Stimulated activated CD4-positive, alpha-beta T cell treated with anti-CD3 and anti-CD28 coated beads, Interleukin-4, amount 100 ng/mL, for 24 hours (primary cell): ENCODE data around the gene BAD.
A peak's percentile ranks its signal among the peaks of the same experiment; 100 is the strongest.
"Not testable (repeated sequence)": the region's sequence is repeated elsewhere in the genome, so short reads cannot be mapped to it uniquely, and the experiment has no call there.

Experiments
- DNase-seq: peaks from one replicate; pipeline ENCODE4 v3.0.0-alpha.2; 2020

BAD gene

GRCh38 chr11:64255135-64256128 lies 29.0 kb downstream of the BAD start:
- no peak for DNase-seq

GRCh38 chr11:64254326-64254725 lies 30.1 kb downstream of the BAD start:
- no peak for DNase-seq

GRCh38 chr11:64253481-64253880 lies 31.0 kb downstream of the BAD start:
- no peak for DNase-seq

GRCh38 chr11:64253043-64253442 lies 31.4 kb downstream of the BAD start:
- no peak for DNase-seq

GRCh38 chr11:64252003-64252872 lies 32.2 kb downstream of the BAD start:
- DNase-seq = no peak

GRCh38 chr11:64251753-64252002 lies 32.8 kb downstream of the BAD start:
- no peak for DNase-seq

GRCh38 chr11:64251016-64251752 lies 33.3 kb downstream of the BAD start, which contains the start of gene PLCB3:
PLCB3 (plus strand) TSS chr11:64251530; CDS start chr11:64251650, 120 bp downstream.
- DNase-seq = peak; percentile 62

GRCh38 chr11:64250415-64251015 lies 34.0 kb downstream of the BAD start:
- no peak for DNase-seq

- no peak for DNase-seq
Measured at GRCh38 chr11:64249563-64250414, 34.7 kb downstream of the BAD start.

GRCh38 chr11:64249038-64249437 lies 35.4 kb downstream of the BAD start:
- no peak for DNase-seq

GRCh38 chr11:64248578-64248977 lies 35.9 kb downstream of the BAD start:
- DNase-seq = no peak

GRCh38 chr11:64247729-64248531 lies 36.5 kb downstream of the BAD start:
- no peak for DNase-seq

- peak; percentile 85 for DNase-seq
Measured at GRCh38 chr11:64246871-64247728, 37.4 kb downstream of the BAD start, which contains the start of gene PPP1R14B. PPP1R14B (minus strand) TSS chr11:64246943; CDS start chr11:64246673, 270 bp downstream.

- not testable (repeated sequence) for DNase-seq
Measured at GRCh38 chr11:64246621-64246870, 37.9 kb downstream of the BAD start.

GRCh38 chr11:64245797-64246620 lies 38.5 kb downstream of the BAD start:
- DNase-seq = peak; percentile 87

- DNase-seq = no peak
Measured at GRCh38 chr11:64245401-64245796, 39.1 kb downstream of the BAD start.

- DNase-seq = no peak
Measured at GRCh38 chr11:64244966-64245365, 39.5 kb downstream of the BAD start.

GRCh38 chr11:64244107-64244506 lies 40.4 kb downstream of the BAD start:
- DNase-seq = no peak
